AG09309 (cell line): ENCODE results near the gene AGFG2.

Source experiments
- DNase-seq: peaks from one replicate; pipeline ENCODE4 v3.0.0-alpha.2; 2010; ENCODE audit warnings: low read depth
- H3K4me3 ChIP-seq: 2 replicates; pipeline ENCODE4 v1.5.1; 2011; ENCODE audit warnings: mild to moderate bottlenecking, low read depth, low read length, moderate library complexity; ENCODE audit not compliant: control insufficient read depth
- CTCF ChIP-seq: IDR thresholded peaks from 2 replicates; pipeline ENCODE4 v1.5.1; 2011; ENCODE audit warnings: mild to moderate bottlenecking, low read depth, low read length, inconsistent platforms; ENCODE audit not compliant: insufficient read depth, control insufficient read depth; ENCODE audit errors: missing control alignments

AGFG2 gene

GRCh38 chr7:100574362-100575205, 35.6 kb downstream of the AGFG2 start:
- H3K4me3 ChIP-seq: no peak overlapping the region
- TF ChIP-seq CTCF: no peak
- no peak for DNase-seq

- H3K4me3 ChIP-seq: no peak overlapping the region
- DNase-seq: no peak
- no peak for TF ChIP-seq CTCF
Measured at GRCh38 chr7:100575206-100575631, 36.2 kb downstream of the AGFG2 start.

- no peak overlapping the region for H3K4me3 ChIP-seq
- no peak for DNase-seq
- no peak for TF ChIP-seq CTCF
Measured at GRCh38 chr7:100575746-100576383, 36.9 kb downstream of the AGFG2 start.

GRCh38 chr7:100576384-100576993, 37.5 kb downstream of the AGFG2 start:
- no peak for DNase-seq
- H3K4me3 ChIP-seq: no peak overlapping the region
- TF ChIP-seq CTCF: no peak

GRCh38 chr7:100577103-100577502, 38.1 kb downstream of the AGFG2 start:
- DNase-seq: no peak
- no peak overlapping the region for H3K4me3 ChIP-seq
- no peak for TF ChIP-seq CTCF

- no peak for DNase-seq
- TF ChIP-seq CTCF: no peak
- no peak overlapping the region for H3K4me3 ChIP-seq
Measured at GRCh38 chr7:100577507-100577906, 38.5 kb downstream of the AGFG2 start.
